HepG2 (cell line): ENCODE results near the gene TRAPPC3. TPM values are rescaled to one million over a fixed set of nuclear protein-coding genes. Genes with fewer than 3 reads are reported as not detected.

ENCODE experiments used
- GPN1 ChIP-seq: sonication (generic); formaldehyde crosslinking; IDR thresholded peaks from 2 replicates; pipeline ENCODE4 v1.5.1; 2020; ENCODE audit warnings: missing genetic modification reagents, borderline replicate concordance
- JUNB ChIP-seq: sonication (generic); formaldehyde crosslinking; IDR thresholded peaks from 2 replicates; pipeline ENCODE4 v1.8.0; 2022; ENCODE audit warnings: missing genetic modification reagents, mild to moderate bottlenecking, borderline replicate concordance
- LBX2 ChIP-seq: sonication (generic); formaldehyde crosslinking; IDR thresholded peaks from 2 replicates; pipeline ENCODE4 v1.5.0; 2020; ENCODE audit warnings: missing genetic modification reagents, mild to moderate bottlenecking, borderline replicate concordance
- NFATC3 ChIP-seq: sonication (generic); formaldehyde crosslinking; IDR thresholded peaks from 2 replicates; pipeline ENCODE4 v1.5.1; 2020; ENCODE audit warnings: mild to moderate bottlenecking, missing genetic modification reagents
- NR3C1 ChIP-seq: sonication (generic); formaldehyde crosslinking; IDR thresholded peaks from 2 replicates; pipeline ENCODE4 v1.4.0; 2020; ENCODE audit warnings: missing genetic modification reagents
- NRL ChIP-seq: sonication (generic); formaldehyde crosslinking; IDR thresholded peaks from 2 replicates; pipeline ENCODE4 v1.5.0; 2020; ENCODE audit warnings: missing genetic modification reagents, mild to moderate bottlenecking, moderate library complexity, borderline replicate concordance
- RARA ChIP-seq: IDR thresholded peaks from 2 replicates; pipeline ENCODE4 v1.6.1; 2016; ENCODE audit warnings: missing genetic modification reagents, missing compliant biosample characterization
- RFXAP ChIP-seq: sonication (generic); formaldehyde crosslinking; IDR thresholded peaks from 2 replicates; pipeline ENCODE4 v1.4.0; 2020; ENCODE audit warnings: missing genetic modification reagents, borderline replicate concordance
- SNRNP70 ChIP-seq: fragments of 200-400 bp; formaldehyde crosslinking; IDR thresholded peaks from 2 replicates; pipeline ENCODE4 v1.6.1; 2017; ENCODE audit warnings: mild to moderate bottlenecking, low read depth, low read length, moderate library complexity
- SRF ChIP-seq: IDR thresholded peaks from 2 replicates; pipeline ENCODE4 v1.6.1; 2011; ENCODE audit warnings: mild to moderate bottlenecking, low read depth, low read length, moderate library complexity
- ZBTB26 ChIP-seq: IDR thresholded peaks from 2 replicates; pipeline ENCODE4 v1.6.1; 2016; ENCODE audit warnings: missing compliant biosample characterization, missing genetic modification reagents, borderline replicate concordance
- ZNF224 ChIP-seq: sonication (generic); formaldehyde crosslinking; IDR thresholded peaks from 2 replicates; pipeline ENCODE4 v1.5.0; 2020; ENCODE audit warnings: mild to moderate bottlenecking, missing genetic modification reagents
- ZNF296 ChIP-seq: sonication (generic); formaldehyde crosslinking; conservative IDR thresholded peaks from 2 replicates; pipeline ENCODE4 v1.5.0; 2020; ENCODE audit warnings: mild to moderate bottlenecking, missing genetic modification reagents
- ZNF317 ChIP-seq: sonication (generic); formaldehyde crosslinking; IDR thresholded peaks from 2 replicates; pipeline ENCODE4 v1.5.0; 2020; ENCODE audit warnings: mild to moderate bottlenecking, missing genetic modification reagents
- ZNF383 ChIP-seq: sonication (generic); formaldehyde crosslinking; IDR thresholded peaks from 2 replicates; pipeline ENCODE4 v1.4.0; 2020; ENCODE audit warnings: missing genetic modification reagents, mild to moderate bottlenecking, borderline replicate concordance
- ZNF710 ChIP-seq: sonication (generic); formaldehyde crosslinking; IDR thresholded peaks from 2 replicates; pipeline ENCODE4 v1.5.0; 2020; ENCODE audit warnings: mild to moderate bottlenecking, missing genetic modification reagents, borderline replicate concordance
- polyA plus RNA-seq, 8 experiments: library from polyadenylated mRNA; depleted of rRNA in 3 of 8; stranded (reverse) in 7 of 8; unstranded in 1 of 8; fragments of >200 nt; fragmentation: Illumina TruSeq in 4 of 8; extraction: Trizol in 4 of 8; gene quantifications; 2 replicates each; pipeline versions ENCODE4 v1.2.1 to v1.2.3, GENCODE V29; 2011 to 2016; ENCODE audit warnings: low read depth in 4 of 8, missing spikeins in 1 of 8, mixed read lengths in 1 of 8; ENCODE audit not compliant: insufficient read depth in 1 of 8
- total RNA-seq, 5 experiments: library from RNA; depleted of rRNA; stranded (reverse); fragments of >200 nt; fragmentation: Illumina TruSeq; extraction: Trizol; gene quantifications; 2 replicates each; pipeline ENCODE4 v1.2.3, GENCODE V29; 2016; ENCODE audit warnings: low read depth in 1 of 5
- TF ChIP-seq, protein P1 (sequence below): sonication (generic); formaldehyde crosslinking; IDR thresholded peaks from 2 replicates; pipeline ENCODE4 v1.4.0; 2020; ENCODE audit warnings: missing genetic modification reagents, borderline replicate concordance
- TF ChIP-seq, protein P2 (sequence below): sonication (generic); formaldehyde crosslinking; IDR thresholded peaks from 2 replicates; pipeline ENCODE4 v1.8.1; 2023; ENCODE audit warnings: mild to moderate bottlenecking, inconsistent platforms, moderate library complexity, missing genetic modification reagents, borderline replicate concordance
- TF ChIP-seq, protein P3 (sequence below), 2 experiments: sonication (generic) in 1 of 2; formaldehyde crosslinking in 1 of 2; IDR thresholded peaks; 2 replicates each; pipeline versions ENCODE4 v1.4.0 to v1.6.1; 2018 to 2020; ENCODE audit warnings: missing genetic modification reagents in 2 of 2, borderline replicate concordance in 1 of 2, low read depth in 1 of 2, mild to moderate bottlenecking in 1 of 2, missing biosample characterization in 1 of 2

Gene TRAPPC3
- total and polyA plus RNA-seq, 2 of the 13 experiments (the other 11 are each of a cell fraction or from before 2014, with no cell fraction given): 53.7 to 62.4 TPM

DNA sequence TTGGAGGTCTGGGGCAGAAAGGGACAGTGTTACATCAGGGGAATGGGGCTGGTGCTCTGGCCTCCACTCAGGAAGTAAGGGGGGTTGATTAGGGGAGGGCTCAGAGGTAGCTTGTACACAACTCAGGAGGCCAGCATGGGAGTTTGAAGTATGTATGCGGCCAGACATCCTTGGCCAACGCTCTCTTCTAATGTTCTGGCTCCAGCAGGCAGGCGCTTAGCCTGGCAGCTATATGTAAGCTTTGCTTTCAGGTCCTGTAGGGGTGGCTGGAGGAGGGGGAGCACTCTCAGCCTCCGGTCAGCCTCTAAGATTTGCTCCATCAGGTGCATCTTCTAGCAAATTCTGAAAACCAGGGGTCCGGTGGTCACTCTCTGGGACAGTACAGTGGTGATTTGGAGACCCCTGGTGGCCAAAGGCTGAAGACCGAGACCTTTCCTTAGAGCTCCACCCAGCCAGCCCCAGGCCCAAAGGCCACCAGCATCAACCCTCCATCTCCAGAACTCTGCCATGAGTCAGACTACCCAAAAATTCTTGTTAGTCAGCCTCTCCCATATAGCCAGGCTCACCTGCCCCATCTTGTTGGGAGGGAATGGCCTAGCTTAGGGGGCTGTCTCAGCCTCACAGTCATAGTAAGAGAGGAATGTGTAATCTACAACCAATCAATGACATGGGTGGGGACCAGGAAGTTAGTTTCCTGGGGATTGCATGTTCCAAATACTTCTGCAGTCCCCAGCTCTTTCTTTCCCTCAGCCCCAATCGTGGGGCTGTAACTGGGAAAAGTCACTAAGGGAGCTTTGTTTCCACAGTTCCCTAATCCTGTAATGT, 14.6 kb downstream of the TRAPPC3 start (continued):
- no peak for TF ChIP-seq ZNF383 (CRISPR knock-in tag)
- no peak for TF ChIP-seq ZBTB26
- TF ChIP-seq NFATC3 (CRISPR knock-in tag): no peak
- TF ChIP-seq, protein P1, sequence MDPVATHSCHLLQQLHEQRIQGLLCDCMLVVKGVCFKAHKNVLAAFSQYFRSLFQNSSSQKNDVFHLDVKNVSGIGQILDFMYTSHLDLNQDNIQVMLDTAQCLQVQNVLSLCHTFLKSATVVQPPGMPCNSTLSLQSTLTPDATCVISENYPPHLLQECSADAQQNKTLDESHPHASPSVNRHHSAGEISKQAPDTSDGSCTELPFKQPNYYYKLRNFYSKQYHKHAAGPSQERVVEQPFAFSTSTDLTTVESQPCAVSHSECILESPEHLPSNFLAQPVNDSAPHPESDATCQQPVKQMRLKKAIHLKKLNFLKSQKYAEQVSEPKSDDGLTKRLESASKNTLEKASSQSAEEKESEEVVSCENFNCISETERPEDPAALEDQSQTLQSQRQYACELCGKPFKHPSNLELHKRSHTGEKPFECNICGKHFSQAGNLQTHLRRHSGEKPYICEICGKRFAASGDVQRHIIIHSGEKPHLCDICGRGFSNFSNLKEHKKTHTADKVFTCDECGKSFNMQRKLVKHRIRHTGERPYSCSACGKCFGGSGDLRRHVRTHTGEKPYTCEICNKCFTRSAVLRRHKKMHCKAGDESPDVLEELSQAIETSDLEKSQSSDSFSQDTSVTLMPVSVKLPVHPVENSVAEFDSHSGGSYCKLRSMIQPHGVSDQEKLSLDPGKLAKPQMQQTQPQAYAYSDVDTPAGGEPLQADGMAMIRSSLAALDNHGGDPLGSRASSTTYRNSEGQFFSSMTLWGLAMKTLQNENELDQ (CRISPR knock-in tag): no peak
- TF ChIP-seq JUNB (CRISPR knock-in tag): no peak
- no peak for TF ChIP-seq SRF
- no peak for TF ChIP-seq SNRNP70
- TF ChIP-seq, protein P2, sequence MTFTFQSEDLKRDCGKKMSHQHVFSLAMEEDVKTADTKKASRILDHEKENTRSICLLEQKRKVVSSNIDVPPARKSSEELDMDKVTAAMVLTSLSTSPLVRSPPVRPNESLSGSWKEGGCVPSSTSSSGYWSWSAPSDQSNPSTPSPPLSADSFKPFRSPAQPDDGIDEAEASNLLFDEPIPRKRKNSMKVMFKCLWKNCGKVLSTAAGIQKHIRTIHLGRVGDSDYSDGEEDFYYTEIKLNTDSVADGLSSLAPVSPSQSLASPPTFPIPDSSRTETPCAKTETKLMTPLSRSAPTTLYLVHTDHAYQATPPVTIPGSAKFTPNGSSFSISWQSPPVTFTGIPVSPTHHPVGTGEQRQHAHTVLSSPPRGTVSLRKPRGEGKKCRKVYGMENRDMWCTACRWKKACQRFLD (CRISPR knock-in tag): no peak
- TF ChIP-seq ZNF317 (CRISPR knock-in tag): no peak
- TF ChIP-seq, protein P3, sequence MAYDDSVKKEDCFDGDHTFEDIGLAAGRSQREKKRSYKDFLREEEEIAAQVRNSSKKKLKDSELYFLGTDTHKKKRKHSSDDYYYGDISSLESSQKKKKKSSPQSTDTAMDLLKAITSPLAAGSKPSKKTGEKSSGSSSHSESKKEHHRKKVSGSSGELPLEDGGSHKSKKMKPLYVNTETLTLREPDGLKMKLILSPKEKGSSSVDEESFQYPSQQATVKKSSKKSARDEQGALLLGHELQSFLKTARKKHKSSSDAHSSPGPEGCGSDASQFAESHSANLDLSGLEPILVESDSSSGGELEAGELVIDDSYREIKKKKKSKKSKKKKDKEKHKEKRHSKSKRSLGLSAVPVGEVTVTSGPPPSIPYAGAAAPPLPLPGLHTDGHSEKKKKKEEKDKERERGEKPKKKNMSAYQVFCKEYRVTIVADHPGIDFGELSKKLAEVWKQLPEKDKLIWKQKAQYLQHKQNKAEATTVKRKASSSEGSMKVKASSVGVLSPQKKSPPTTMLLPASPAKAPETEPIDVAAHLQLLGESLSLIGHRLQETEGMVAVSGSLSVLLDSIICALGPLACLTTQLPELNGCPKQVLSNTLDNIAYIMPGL (CRISPR knock-in tag; IDR thresholded peaks at IDR 0.05; ENCODE audit: borderline replicate concordance in 1 of 2, low read depth in 1 of 2): 0 out of 4 replicates have a peak, but pooled peaks of 1 of the 2 experiments have one; percentile 23
- no peak for TF ChIP-seq GPN1 (CRISPR knock-in tag)
- TF ChIP-seq ZNF710 (CRISPR knock-in tag): no peak
- no peak for TF ChIP-seq ZNF224 (CRISPR knock-in tag)
- no peak for TF ChIP-seq NR3C1 (CRISPR knock-in tag)
- no peak for TF ChIP-seq RFXAP (CRISPR knock-in tag)
- no peak for TF ChIP-seq RARA (CRISPR knock-in tag)
- TF ChIP-seq ZNF296 (CRISPR knock-in tag): no peak
- TF ChIP-seq LBX2: no peak
- no peak for TF ChIP-seq NRL
